GM12865 (cell line): Measurements from ENCODE around the gene NT5E.

ENCODE experiments used
- DNase-seq: peaks from one replicate; pipeline ENCODE4 v3.0.0; 2010; ENCODE audit warnings: low read depth
- H3K4me3 ChIP-seq: 2 replicates; pipeline ENCODE4 v1.5.1; 2011; ENCODE audit warnings: mild to moderate bottlenecking, low read depth, low read length, control low read depth
- CTCF ChIP-seq: IDR thresholded peaks from 2 replicates; pipeline ENCODE4 v1.5.1; 2011; ENCODE audit warnings: low read length, control low read depth, low read depth, inconsistent platforms; ENCODE audit not compliant: insufficient read depth; ENCODE audit errors: missing control alignments

The NT5E gene

GRCh38 chr6:85456782-85457181, 6.9 kb downstream of the NT5E start:
- DNase-seq: no peak
- H3K4me3 ChIP-seq: no peak overlapping the region
- TF ChIP-seq CTCF: no peak

- peak; percentile 41 for DNase-seq
- no peak for TF ChIP-seq CTCF
- no peak overlapping the region for H3K4me3 ChIP-seq
These were observed 8.3 kb downstream of the NT5E start for GRCh38 chr6:85458184-85458583.

GRCh38 chr6:85458782-85459181, 8.9 kb downstream of the NT5E start:
- no peak for TF ChIP-seq CTCF
- H3K4me3 ChIP-seq: no peak overlapping the region
- DNase-seq: no peak

GRCh38 chr6:85459224-85459901, 9.5 kb downstream of the NT5E start:
- no peak overlapping the region for H3K4me3 ChIP-seq
- no peak for TF ChIP-seq CTCF
- no peak for DNase-seq

GRCh38 chr6:85460154-85460920, 10.5 kb downstream of the NT5E start:
- DNase-seq: peak; percentile 46
- TF ChIP-seq CTCF: no peak
- H3K4me3 ChIP-seq: no peak overlapping the region

GRCh38 chr6:85460921-85461797, 11.3 kb downstream of the NT5E start:
- no peak for TF ChIP-seq CTCF
- DNase-seq: peak; percentile 87
- no peak overlapping the region; the same call in 1 of the 2 replicates for H3K4me3 ChIP-seq
